ENCODE results near the gene NCK2. TPM values are rescaled to one million over a fixed set of nuclear protein-coding genes. Genes with fewer than 3 reads are reported as not detected.

NCK2 gene
- total RNA-seq, 4 donors from 2014 or later: 56.1 to 69.6 (median 58.7) TPM

DNA sequence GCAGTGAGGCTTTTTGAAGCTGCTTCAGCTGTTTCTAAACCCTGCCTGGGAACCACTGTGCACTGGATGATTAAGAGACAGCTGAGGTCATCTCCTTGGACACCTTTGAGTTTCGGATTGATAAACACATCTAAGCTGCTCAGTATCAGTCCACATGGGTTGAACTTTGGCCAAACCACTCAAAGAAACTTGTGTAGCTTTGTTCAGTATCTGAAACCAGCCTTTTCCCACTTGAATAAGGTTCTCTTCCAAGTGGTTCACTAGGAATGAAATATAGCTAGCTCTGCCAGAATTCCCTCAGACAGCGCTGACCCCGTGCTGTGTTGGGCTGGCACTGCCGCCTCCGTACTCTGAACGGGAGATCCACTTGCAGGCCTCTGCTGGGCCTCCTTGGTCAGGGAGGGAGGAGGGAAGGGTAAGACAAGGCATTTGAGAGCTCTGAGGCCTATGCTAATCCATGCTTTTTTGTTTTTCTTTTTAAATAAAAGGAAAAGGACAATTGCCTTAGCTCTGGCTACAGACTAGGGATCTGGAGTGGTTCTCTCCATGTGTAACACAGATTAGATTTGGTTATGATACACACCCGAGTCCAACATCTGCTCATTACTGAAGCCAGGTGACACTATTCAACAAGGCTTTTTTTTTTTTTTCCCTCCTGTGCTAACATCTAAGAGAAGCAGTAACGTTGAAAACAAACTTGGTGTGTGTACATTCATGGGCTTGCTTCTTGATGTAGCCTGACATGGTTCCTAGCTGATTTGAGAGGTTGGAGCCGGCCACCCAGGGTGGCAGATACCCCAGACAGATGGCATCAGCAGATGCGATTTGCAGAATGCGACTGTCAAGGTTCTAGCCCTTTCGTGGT, 67.7 kb downstream of the NCK2 start:
- no peak for TF ChIP-seq CTCF (IDR thresholded peaks at IDR 0.05)
- TF ChIP-seq POLR2A (IDR thresholded peaks at IDR 0.05): no peak
- no peak overlapping the region for H3K4me3 ChIP-seq (ENCODE audit: low read depth, poor library complexity, severe bottlenecking)
- intact Hi-C loops (cut with DNase I; ENCODE audit: low total_unique reads): no loop called here
- WGBS, 2 donors: 49 to 57% methylated on average over 12 of the region's 12 CpGs
- DNase-seq (ENCODE audit: low spot score in 2 of 2): no peak

DNA sequence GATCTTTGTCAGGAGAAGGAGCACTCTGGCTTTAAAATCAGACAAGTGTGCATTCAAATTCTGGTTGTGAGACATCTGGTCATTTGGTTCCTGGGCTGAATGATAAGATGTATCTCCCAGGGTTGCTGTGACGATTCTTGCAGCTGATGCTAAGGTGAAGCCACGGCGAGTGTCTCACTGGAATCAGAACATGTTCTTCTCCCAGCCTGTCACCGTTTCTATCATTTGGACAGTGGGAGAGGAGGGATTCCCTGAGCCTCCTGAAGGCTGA, 68.3 kb downstream of the NCK2 start:
- no peak for DNase-seq (ENCODE audit: low spot score in 2 of 2)
- 73 to 77% methylated on average over 4 of the region's 4 CpGs for WGBS, 2 donors
- no peak for TF ChIP-seq CTCF (IDR thresholded peaks at IDR 0.05)
- no peak overlapping the region for H3K4me3 ChIP-seq (ENCODE audit: low read depth, poor library complexity, severe bottlenecking)
- intact Hi-C loops (cut with DNase I; ENCODE audit: low total_unique reads): no loop called here

GRCh38 chr2:105813405-105813804, 68.7 kb downstream of the NCK2 start:
- intact Hi-C loops (cut with DNase I; ENCODE audit: low total_unique reads): no loop called here
- no peak for TF ChIP-seq POLR2A (IDR thresholded peaks at IDR 0.05)
- no peak for TF ChIP-seq CTCF (IDR thresholded peaks at IDR 0.05)
- DNase-seq (ENCODE audit: low spot score in 2 of 2): no peak
- H3K4me3 ChIP-seq (ENCODE audit: low read depth, poor library complexity, severe bottlenecking): no peak overlapping the region
- 84 to 92% methylated on average over 5 of the region's 5 CpGs for WGBS, 2 donors

DNA sequence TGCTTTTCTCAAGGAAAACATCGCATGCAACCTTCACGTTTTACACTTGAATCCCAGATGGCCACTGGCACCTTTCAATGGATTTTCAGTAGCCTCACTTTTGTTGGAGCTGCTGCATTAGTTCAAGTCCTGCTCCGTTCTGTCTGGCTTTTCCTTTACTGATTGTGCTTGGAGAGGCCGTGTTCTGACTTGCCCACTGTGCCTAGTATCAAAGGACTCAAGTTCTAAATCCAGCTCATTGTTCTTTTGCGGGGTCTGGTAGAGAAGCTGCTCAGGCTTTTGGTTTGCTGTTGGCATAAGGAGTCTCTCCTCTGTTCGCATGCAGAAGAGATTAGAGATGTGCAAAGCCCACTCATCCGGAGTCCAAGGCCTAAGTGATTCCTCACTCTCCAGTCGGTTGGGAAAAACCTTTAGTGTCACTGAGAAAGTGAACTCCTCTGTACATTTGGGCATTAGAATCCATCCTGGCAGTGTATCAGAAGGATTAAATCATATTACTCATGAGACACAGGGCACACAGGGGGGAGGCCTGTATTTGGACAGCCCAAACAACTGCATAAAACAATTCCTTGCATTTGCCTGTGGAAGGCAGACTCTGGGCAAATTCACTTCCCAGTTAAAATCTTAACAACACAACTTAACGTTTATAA, 69.7 kb downstream of the NCK2 start:
- TF ChIP-seq POLR2A (IDR thresholded peaks at IDR 0.05): no peak
- TF ChIP-seq CTCF (IDR thresholded peaks at IDR 0.05): no peak
- H3K4me3 ChIP-seq (ENCODE audit: low read depth, poor library complexity, severe bottlenecking): no peak overlapping the region
- no peak for DNase-seq (ENCODE audit: low spot score in 2 of 2)
- intact Hi-C loops (cut with DNase I; ENCODE audit: low total_unique reads): no loop called here
- WGBS, 2 donors: 58 to 62% methylated on average over 9 of the region's 9 CpGs

- H3K4me3 ChIP-seq (ENCODE audit: low read depth, poor library complexity, severe bottlenecking): no peak overlapping the region
- intact Hi-C loops (cut with DNase I; ENCODE audit: low total_unique reads): no loop called here
- 88 to 89% methylated on average over 7 of the region's 7 CpGs for WGBS, 2 donors
- DNase-seq (ENCODE audit: low spot score in 2 of 2): no peak
- TF ChIP-seq CTCF (IDR thresholded peaks at IDR 0.05) (no peak), POLR2A (IDR thresholded peaks at IDR 0.05) (no peak)
These were observed 70.7 kb downstream of the NCK2 start for GRCh38 chr2:105815401-105815800.
